ENCODE results near the gene MCUR1. TPM values are rescaled to one million over a fixed set of nuclear protein-coding genes. Genes with fewer than 3 reads are reported as not detected.
A peak's percentile ranks its signal among the peaks of the same experiment; 100 is the strongest.

Gene MCUR1
- polyA plus RNA-seq, 1 experiment: 6.2 TPM

- no peak for DNase-seq (ENCODE audit: low read depth)
- Histone ChIP-seq H3K27me3 (ENCODE audit: control insufficient read depth, insufficient read depth, low read length) (no peaks in the 10 kb centered on the region), H3K36me3 (ENCODE audit: control insufficient read depth, insufficient read depth, low read length) (no peaks in the 10 kb centered on the region), H3K4me3 (ENCODE audit: low read depth, low read length) (peak overlapping the region; percentile 91)
- TF ChIP-seq, protein P1, sequence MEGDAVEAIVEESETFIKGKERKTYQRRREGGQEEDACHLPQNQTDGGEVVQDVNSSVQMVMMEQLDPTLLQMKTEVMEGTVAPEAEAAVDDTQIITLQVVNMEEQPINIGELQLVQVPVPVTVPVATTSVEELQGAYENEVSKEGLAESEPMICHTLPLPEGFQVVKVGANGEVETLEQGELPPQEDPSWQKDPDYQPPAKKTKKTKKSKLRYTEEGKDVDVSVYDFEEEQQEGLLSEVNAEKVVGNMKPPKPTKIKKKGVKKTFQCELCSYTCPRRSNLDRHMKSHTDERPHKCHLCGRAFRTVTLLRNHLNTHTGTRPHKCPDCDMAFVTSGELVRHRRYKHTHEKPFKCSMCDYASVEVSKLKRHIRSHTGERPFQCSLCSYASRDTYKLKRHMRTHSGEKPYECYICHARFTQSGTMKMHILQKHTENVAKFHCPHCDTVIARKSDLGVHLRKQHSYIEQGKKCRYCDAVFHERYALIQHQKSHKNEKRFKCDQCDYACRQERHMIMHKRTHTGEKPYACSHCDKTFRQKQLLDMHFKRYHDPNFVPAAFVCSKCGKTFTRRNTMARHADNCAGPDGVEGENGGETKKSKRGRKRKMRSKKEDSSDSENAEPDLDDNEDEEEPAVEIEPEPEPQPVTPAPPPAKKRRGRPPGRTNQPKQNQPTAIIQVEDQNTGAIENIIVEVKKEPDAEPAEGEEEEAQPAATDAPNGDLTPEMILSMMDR (IDR thresholded peaks at IDR 0.05; ENCODE audit: insufficient read depth, low read depth, low read length): no peak
- ChIA-PET CTCF (interaction anchor here (1.2 kb wide), 1 partner anchor 15 kb away, joined by 3 read pairs; no protein-coding TSS in a partner anchor), POLR2A (no interaction called here)
Observed at GRCh38 chr6:13813026-13813425, 1.3 kb downstream of the MCUR1 start.

DNA sequence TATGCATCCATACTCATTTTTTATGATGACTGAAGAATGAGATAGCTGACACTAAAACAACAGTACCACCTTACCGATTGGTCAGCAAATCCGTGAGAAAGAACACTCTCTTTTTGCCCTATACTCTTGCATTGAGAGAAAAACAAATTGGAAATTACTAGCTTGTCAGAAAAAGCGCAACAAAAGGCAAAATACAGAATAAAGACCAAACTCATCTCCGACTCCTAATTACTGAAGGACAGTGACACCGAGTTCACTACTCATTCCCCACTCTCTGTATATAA, 2.1 kb downstream of the MCUR1 start:
- Histone ChIP-seq H3K4me3 (ENCODE audit: low read depth, low read length) (no peak overlapping the region), H3K36me3 (ENCODE audit: control insufficient read depth, insufficient read depth, low read length) (no peaks in the 10 kb centered on the region), H3K27me3 (ENCODE audit: control insufficient read depth, insufficient read depth, low read length) (no peaks in the 10 kb centered on the region)
- TF ChIP-seq, protein P1 (IDR thresholded peaks at IDR 0.05; ENCODE audit: insufficient read depth, low read depth, low read length): no peak
- DNase-seq (ENCODE audit: low read depth): no peak
- POLR2A ChIA-PET: no interaction called here
- CTCF ChIA-PET: interaction anchor here (3.0 kb wide), 1 partner anchor 18 kb away, joined by 20 read pairs; no protein-coding TSS in a partner anchor

DNA sequence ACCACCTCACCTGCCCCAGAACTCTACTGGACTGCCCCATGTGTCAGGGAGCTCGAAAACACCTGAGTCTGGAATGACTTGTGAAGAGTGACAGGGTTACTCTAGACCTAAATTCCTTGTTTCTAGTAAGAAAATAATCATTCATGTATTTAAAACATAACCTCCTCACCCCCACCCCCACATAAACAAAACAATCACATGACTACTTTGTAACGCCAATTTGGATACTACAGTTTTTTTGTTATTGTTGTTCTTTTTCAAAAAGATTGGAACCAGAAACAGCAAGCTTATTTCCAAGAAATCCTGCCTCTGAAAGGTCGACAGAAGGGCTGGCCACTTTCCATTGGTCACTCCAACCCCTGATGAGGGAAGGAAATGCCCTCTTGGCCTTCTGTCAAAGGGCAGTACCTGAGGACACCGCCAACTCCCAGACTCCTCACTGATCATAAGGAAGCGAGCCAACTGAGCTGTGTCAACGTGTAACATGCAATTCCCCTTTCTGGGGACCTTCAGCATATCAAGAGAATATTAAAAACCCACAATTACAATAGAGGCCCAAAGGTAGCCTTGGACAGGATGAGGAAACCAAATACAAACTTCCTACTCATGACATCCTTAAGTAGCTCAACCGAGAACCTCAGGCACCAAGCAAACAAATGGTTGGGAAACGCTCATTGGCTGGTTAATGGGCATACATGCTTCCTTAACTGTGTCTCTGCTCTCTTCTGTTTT, 2.6 kb downstream of the MCUR1 start:
- H3K36me3 ChIP-seq (ENCODE audit: control insufficient read depth, insufficient read depth, low read length): no peaks in the 10 kb centered on the region
- CTCF ChIA-PET: interaction anchor here (3.0 kb wide), 1 partner anchor 17 kb away, joined by 20 read pairs; no protein-coding TSS in a partner anchor
- TF ChIP-seq, protein P1 (IDR thresholded peaks at IDR 0.05; ENCODE audit: insufficient read depth, low read depth, low read length): no peak
- no peaks in the 10 kb centered on the region for H3K27me3 ChIP-seq (ENCODE audit: control insufficient read depth, insufficient read depth, low read length)
- POLR2A ChIA-PET: no interaction called here
- no peak for DNase-seq (ENCODE audit: low read depth)
- H3K4me3 ChIP-seq (ENCODE audit: low read depth, low read length): no peak overlapping the region

GRCh38 chr6:13810688-13811446, 3.5 kb downstream of the MCUR1 start:
- H3K4me3 ChIP-seq (ENCODE audit: low read depth, low read length): no peak overlapping the region
- TF ChIP-seq, protein P1 (IDR thresholded peaks at IDR 0.05; ENCODE audit: insufficient read depth, low read depth, low read length): no peak
- CTCF ChIA-PET: interaction anchor here (0.6 to 3.0 kb wide), 3 partner anchors 16 to 191 kb away, joined by 3 to 20 read pairs (median 3); no protein-coding TSS in a partner anchor
- no peaks in the 10 kb centered on the region for H3K27me3 ChIP-seq (ENCODE audit: control insufficient read depth, insufficient read depth, low read length)
- no peaks in the 10 kb centered on the region for H3K36me3 ChIP-seq (ENCODE audit: control insufficient read depth, insufficient read depth, low read length)
- DNase-seq (ENCODE audit: low read depth): no peak
- POLR2A ChIA-PET: no interaction called here

GRCh38 chr6:13808801-13809200, 5.6 kb downstream of the MCUR1 start:
- CTCF ChIA-PET: interaction anchor here (1.2 kb wide), 1 partner anchor 13 kb away, joined by 4 read pairs; no protein-coding TSS in a partner anchor
- no peak for DNase-seq (ENCODE audit: low read depth)
- no peaks in the 10 kb centered on the region for H3K36me3 ChIP-seq (ENCODE audit: control insufficient read depth, insufficient read depth, low read length)
- POLR2A ChIA-PET: interaction anchor here (0.7 kb wide), 1 partner anchor 40 kb away, joined by 7 read pairs; no protein-coding TSS in a partner anchor
- TF ChIP-seq, protein P1 (IDR thresholded peaks at IDR 0.05; ENCODE audit: insufficient read depth, low read depth, low read length): no peak
- H3K4me3 ChIP-seq (ENCODE audit: low read depth, low read length): no peak overlapping the region
- no peaks in the 10 kb centered on the region for H3K27me3 ChIP-seq (ENCODE audit: control insufficient read depth, insufficient read depth, low read length)
